ENCODE results near the gene SEMG2. TPM values are rescaled to one million over a fixed set of nuclear protein-coding genes. Genes with fewer than 3 reads are reported as not detected.

The SEMG2 gene
- total RNA-seq, 1 donor from 2014 or later, result not detected

Other genes starting within 250 kb of the SEMG2 start
- under 0.01 and 0.40 TPM in 2 replicates for gene KCNS1, start 120.2 kb upstream of the SEMG2 start, total RNA-seq
- gene WFDC5, start 106.2 kb upstream of the SEMG2 start, total RNA-seq, result not detected in 2 replicates
- gene WFDC12, start 96.9 kb upstream of the SEMG2 start, total RNA-seq, result not detected in 2 replicates
- gene PI3, start 46.5 kb upstream of the SEMG2 start, total RNA-seq, result not detected in 2 replicates
- not detected in 2 replicates for gene SEMG1, start 14.3 kb upstream of the SEMG2 start, total RNA-seq
- gene SLPI, start 33.2 kb downstream of the SEMG2 start, total RNA-seq, result 0.79 TPM in 1 of 2 replicates, not detected in the other
- not detected in 2 replicates for gene RBPJL, start 85.5 kb downstream of the SEMG2 start, total RNA-seq
- gene MATN4, start 86.9 kb downstream of the SEMG2 start, total RNA-seq, result not detected in 2 replicates
- gene SDC4, start 127.1 kb downstream of the SEMG2 start, total RNA-seq, result 31.8 and 65.1 TPM in 2 replicates
- 15.9 and 28.4 TPM in 2 replicates for gene SYS1, start 141.8 kb downstream of the SEMG2 start, total RNA-seq
- not detected in 2 replicates for gene TP53TG5, start 157.0 kb downstream of the SEMG2 start, total RNA-seq
- gene DBNDD2, start 186.9 kb downstream of the SEMG2 start, total RNA-seq, result 5.0 and 5.2 TPM in 2 replicates
- gene PIGT, start 194.8 kb downstream of the SEMG2 start, total RNA-seq, result 17.4 and 22.2 TPM in 2 replicates
- gene WFDC2, start 248.4 kb downstream of the SEMG2 start, total RNA-seq, result not detected in 2 replicates

All from lung microvascular endothelial cell (primary cell).